Kidney (tissue), 14 donors: ENCODE results near the gene SMARCD1. TPM values are rescaled to one million over a fixed set of nuclear protein-coding genes. Genes with fewer than 3 reads are reported as not detected.
"Not testable (repeated sequence)": the region's sequence is repeated elsewhere in the genome, so short reads cannot be mapped to it uniquely, and the experiment has no call there.

ENCODE experiments used
- DNase-seq, 5 donors: peaks; one replicate each; pipeline ENCODE4 v3.0.0-alpha.2; 2013 to 2020
- FAIRE-seq: peaks from 2 replicates; lab custom pipeline; 2012; peaks lifted over from hg19 to GRCh38; lab: Jason Lieb, UNC
- H3K27ac ChIP-seq, 2 donors: one replicate each; pipeline ENCODE4 v1.7.0; 2013; ENCODE audit warnings: low read depth in 2 of 2, low read length in 2 of 2, inconsistent platforms in 1 of 2
- H3K27me3 ChIP-seq: one replicate; pipeline ENCODE4 v1.7.1; 2013; ENCODE audit warnings: low read length, inconsistent platforms; ENCODE audit not compliant: control insufficient read depth, insufficient read depth
- H3K36me3 ChIP-seq, 3 donors: one replicate each; pipeline versions ENCODE4 v1.7.0 to v1.7.1; 2013; ENCODE audit warnings: low read length in 3 of 3, control low read depth in 1 of 3, inconsistent platforms in 1 of 3; ENCODE audit not compliant: insufficient read depth in 3 of 3, control insufficient read depth in 2 of 3
- H3K4me1 ChIP-seq, 3 donors: one replicate each; pipeline versions ENCODE4 v1.7.0 to v1.7.1; 2013; ENCODE audit warnings: low read length in 3 of 3, inconsistent platforms in 1 of 3, low read depth in 1 of 3; ENCODE audit not compliant: control insufficient read depth in 2 of 3, insufficient read depth in 2 of 3
- H3K4me3 ChIP-seq, 3 donors: one replicate each; pipeline versions ENCODE4 v1.7.0 to v1.8.1; 2013; ENCODE audit warnings: low read length in 3 of 3, control low read depth in 1 of 3, inconsistent platforms in 1 of 3
- H3K9ac ChIP-seq, 3 donors: one replicate each; pipeline versions ENCODE4 v1.7.0 to v1.7.1; 2013; ENCODE audit warnings: low read length in 3 of 3, control low read depth in 1 of 3, inconsistent platforms in 1 of 3
- H3K9me3 ChIP-seq, 3 donors: one replicate each; pipeline versions ENCODE4 v1.7.0 to v1.7.1; 2013; ENCODE audit warnings: low read length in 3 of 3, control low read depth in 1 of 3, inconsistent platforms in 1 of 3; ENCODE audit not compliant: control insufficient read depth in 2 of 3, insufficient read depth in 1 of 3
- CTCF ChIP-seq: IDR thresholded peaks from 3 replicates; pipeline ENCODE4 v1.5.1; 2012; ENCODE audit warnings: mild to moderate bottlenecking, moderate library complexity, borderline replicate concordance; ENCODE audit not compliant: insufficient read depth; ENCODE audit errors: extremely low read depth
- intact Hi-C: fragments of 100-400 bp; cut with DNase I; formaldehyde crosslinking; loops from one replicate; pipeline ENCODE4 v1.11.1; 2022
- polyA plus RNA-seq: library from polyadenylated mRNA; stranded (reverse); fragments of 350-450 nt; fragmentation: Illumina TruSeq; extraction: RNeasy Lipid Tissue Mini Kit (QIAGEN cat#74804); gene quantifications from one replicate; pipeline ENCODE4 v1.2.3, GENCODE V29; 2014; ENCODE audit warnings: low read depth, low replicate concordance; ENCODE audit not compliant: insufficient read depth
- total RNA-seq: library from RNA; stranded (reverse); fragmentation: NEBNext Ultra II Directional; extraction: Animal tissue kit (Norgen Biotek cat#: 25700); gene quantifications from one replicate; pipeline ENCODE4 v1.2.1, GENCODE V29; 2021
- donor health status: control.
- donor health status: control.
- donor health status: control.
- donor health status: control.
- donor health status: control.
- donor health status: DM: yes; HTN: yes; CAD: no.
- donor health status: Normal renal cell carcinoma (clear cell type).

The SMARCD1 gene
- total and polyA plus RNA-seq, 2 donors from 2014 or later = 21.9 to 51.1 TPM

GRCh38 chr12:50142993-50143392 lies 57.9 kb downstream of the SMARCD1 start:
- Histone ChIP-seq H3K4me3 (no peak overlapping the region), H3K36me3 (no peaks in the 10 kb centered on the region), H3K27ac (no peak overlapping the region), H3K27me3 (no peaks in the 10 kb centered on the region), H3K4me1 (no peaks in the 10 kb centered on the region), H3K9ac (no peak overlapping the region), H3K9me3 (no peaks in the 10 kb centered on the region)
- intact Hi-C loops = no loop called here
- TF ChIP-seq CTCF = no peak
- no peak for DNase-seq
- FAIRE-seq = no peak

GRCh38 chr12:50145439-50145838 lies 60.3 kb downstream of the SMARCD1 start:
- Histone ChIP-seq H3K36me3 (no peaks in the 10 kb centered on the region), H3K4me1 (no peaks in the 10 kb centered on the region), H3K27ac (no peak overlapping the region), H3K4me3 (no peak overlapping the region), H3K9ac (no peak overlapping the region), H3K9me3 (no peaks in the 10 kb centered on the region), H3K27me3 (no peaks in the 10 kb centered on the region)
- no peak for DNase-seq
- TF ChIP-seq CTCF = no peak
- FAIRE-seq = no peak
- intact Hi-C loops = no loop called here

GRCh38 chr12:50147281-50147680 lies 62.1 kb downstream of the SMARCD1 start:
- no peak for FAIRE-seq
- TF ChIP-seq CTCF = no peak
- H3K36me3 ChIP-seq = no peaks in the 10 kb centered on the region

GRCh38 chr12:50148011-50148410 lies 62.9 kb downstream of the SMARCD1 start:
- not testable (repeated sequence) for H3K4me1 ChIP-seq, FAIRE-seq

More at GRCh38 chr12:50147281-50147680, 62.1 kb downstream of the SMARCD1 start:
- Histone ChIP-seq H3K4me1 (no peaks in the 10 kb centered on the region), H3K9me3 (no peaks in the 10 kb centered on the region), H3K27ac (no peak overlapping the region), H3K4me3 (no peak overlapping the region), H3K9ac (no peak overlapping the region), H3K27me3 (no peaks in the 10 kb centered on the region)
- no peak for DNase-seq
- intact Hi-C loops = no loop called here

More at GRCh38 chr12:50148011-50148410, 62.9 kb downstream of the SMARCD1 start:
- H3K27ac ChIP-seq, H3K27me3 ChIP-seq, H3K4me3 ChIP-seq, H3K36me3 ChIP-seq, H3K9ac ChIP-seq, H3K9me3 ChIP-seq, intact Hi-C loops, DNase-seq: not testable (repeated sequence)
